VCaP (cell line): ENCODE data around the gene ARID3C.
"Not testable (repeated sequence)": the region's sequence is repeated elsewhere in the genome, so short reads cannot be mapped to it uniquely, and the experiment has no call there.

Source experiments
- H3K27ac ChIP-seq: fragments of 450-650 bp; 2 replicates; pipeline ENCODE4 v1.5.1; 2017
- TF ChIP-seq, protein P1 (sequence below): fragments of 450-650 bp; conservative IDR thresholded peaks from 2 replicates; pipeline ENCODE4 v1.5.1; 2017; ENCODE audit warnings: mild to moderate bottlenecking, moderate library complexity

ARID3C gene

DNA sequence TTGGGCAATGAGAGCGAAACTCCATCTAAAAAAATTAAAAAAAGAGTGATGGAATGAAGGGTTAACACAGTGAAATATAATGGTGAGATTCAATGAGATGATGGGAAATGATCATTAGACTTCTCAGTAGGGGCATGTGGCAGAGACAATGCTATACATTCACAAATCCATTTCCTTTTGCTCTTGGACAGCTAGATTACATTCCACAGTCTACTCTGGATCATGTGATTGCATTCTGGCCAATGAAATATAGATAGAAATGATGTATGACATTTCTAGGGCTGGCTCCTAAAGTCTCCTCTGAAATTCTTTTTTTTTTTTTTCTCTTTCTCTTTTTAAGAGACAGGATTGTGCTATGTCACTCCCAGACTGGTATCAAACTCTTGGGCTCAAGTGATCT is 13.8 kb upstream of the ARID3C start:
- TF ChIP-seq, protein P1, sequence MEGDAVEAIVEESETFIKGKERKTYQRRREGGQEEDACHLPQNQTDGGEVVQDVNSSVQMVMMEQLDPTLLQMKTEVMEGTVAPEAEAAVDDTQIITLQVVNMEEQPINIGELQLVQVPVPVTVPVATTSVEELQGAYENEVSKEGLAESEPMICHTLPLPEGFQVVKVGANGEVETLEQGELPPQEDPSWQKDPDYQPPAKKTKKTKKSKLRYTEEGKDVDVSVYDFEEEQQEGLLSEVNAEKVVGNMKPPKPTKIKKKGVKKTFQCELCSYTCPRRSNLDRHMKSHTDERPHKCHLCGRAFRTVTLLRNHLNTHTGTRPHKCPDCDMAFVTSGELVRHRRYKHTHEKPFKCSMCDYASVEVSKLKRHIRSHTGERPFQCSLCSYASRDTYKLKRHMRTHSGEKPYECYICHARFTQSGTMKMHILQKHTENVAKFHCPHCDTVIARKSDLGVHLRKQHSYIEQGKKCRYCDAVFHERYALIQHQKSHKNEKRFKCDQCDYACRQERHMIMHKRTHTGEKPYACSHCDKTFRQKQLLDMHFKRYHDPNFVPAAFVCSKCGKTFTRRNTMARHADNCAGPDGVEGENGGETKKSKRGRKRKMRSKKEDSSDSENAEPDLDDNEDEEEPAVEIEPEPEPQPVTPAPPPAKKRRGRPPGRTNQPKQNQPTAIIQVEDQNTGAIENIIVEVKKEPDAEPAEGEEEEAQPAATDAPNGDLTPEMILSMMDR, result no peak
- no peak overlapping the region for H3K27ac ChIP-seq

DNA sequence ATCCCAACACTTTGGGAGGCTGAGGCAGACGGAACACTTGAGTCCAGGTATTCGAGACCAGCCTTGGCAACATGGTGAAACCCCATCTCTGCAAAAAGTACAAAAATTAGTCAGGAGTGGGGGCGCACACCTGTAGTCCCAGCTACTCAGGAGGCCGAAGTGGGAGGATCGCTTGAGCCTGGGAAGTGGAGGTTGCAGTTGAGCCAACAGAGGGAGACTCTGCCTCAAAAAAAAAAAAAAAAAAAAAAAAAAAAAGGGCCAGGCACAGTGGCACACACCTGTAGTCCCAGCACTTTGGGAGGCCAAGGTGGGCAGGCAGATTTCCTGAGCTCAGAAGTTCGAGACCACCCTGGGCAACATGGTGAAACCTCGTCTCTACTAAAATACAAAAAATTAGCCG is 10.5 kb upstream of the ARID3C start:
- H3K27ac ChIP-seq, result not testable (repeated sequence)

DNA sequence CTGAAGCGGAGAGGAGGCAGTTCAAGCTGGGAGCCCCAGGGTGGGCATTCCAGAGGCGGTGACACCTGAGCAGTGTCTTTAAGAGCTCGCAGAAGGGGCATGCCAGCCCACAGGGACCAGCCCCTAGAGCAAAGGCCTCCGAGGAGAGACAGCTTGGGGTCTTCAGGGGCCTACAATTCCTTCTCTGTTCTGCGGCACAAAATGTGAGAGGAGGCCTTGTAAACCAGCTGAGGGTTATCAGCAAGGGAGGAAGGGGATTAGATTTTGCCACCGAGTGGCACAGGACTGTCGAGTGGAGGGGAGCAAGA is 9.2 kb upstream of the ARID3C start:
- peak overlapping the region; percentile 92 for H3K27ac ChIP-seq
- TF ChIP-seq, protein P1, result no peak

DNA sequence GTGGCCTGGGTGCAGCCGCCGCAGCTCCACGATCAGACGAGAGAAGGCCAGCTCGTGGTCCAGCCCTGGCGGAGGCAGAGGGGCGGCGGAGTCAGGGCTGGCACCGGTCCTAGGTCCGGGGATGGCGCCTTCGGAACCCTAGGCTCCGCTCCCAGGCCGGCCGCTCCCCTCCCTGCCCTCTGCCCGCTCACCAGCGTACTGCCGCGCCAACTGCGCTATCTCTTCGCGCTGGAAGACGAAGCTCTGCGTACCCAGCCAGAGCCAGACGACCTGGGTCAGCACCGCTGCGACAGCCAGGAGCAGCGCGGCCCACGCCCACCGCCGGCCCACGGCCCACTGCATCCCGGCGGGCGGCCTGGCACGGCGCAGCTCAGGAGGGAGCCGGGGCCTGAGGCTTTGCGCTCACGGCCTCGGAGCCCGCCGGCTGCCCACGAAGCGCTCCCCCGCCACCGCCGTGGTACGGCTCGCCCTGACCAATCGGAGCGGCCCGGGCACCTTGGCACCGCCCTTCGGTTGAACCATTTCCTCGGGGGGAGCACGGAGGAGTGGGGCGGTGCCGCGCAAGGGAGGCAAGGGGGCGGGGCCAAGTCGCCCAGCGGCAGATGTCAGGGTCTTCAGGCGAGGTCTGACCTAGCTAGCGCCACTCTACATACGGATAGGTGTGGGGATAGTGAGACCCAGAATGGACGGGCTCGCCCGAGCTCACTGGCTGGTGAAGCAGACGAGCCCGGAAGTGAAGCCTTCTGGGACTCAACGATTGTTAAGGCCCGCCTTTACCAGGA is 8.7 kb upstream of the ARID3C start, which contains the start of gene SIGMAR1:
TSS of gene SIGMAR1 (minus strand) at position 432 of the 782 bp plus-strand sequence. CDS start at position 342, 90 bp downstream.
- H3K27ac ChIP-seq, result peak within 1 kb of the TSS; percentile 92

DNA sequence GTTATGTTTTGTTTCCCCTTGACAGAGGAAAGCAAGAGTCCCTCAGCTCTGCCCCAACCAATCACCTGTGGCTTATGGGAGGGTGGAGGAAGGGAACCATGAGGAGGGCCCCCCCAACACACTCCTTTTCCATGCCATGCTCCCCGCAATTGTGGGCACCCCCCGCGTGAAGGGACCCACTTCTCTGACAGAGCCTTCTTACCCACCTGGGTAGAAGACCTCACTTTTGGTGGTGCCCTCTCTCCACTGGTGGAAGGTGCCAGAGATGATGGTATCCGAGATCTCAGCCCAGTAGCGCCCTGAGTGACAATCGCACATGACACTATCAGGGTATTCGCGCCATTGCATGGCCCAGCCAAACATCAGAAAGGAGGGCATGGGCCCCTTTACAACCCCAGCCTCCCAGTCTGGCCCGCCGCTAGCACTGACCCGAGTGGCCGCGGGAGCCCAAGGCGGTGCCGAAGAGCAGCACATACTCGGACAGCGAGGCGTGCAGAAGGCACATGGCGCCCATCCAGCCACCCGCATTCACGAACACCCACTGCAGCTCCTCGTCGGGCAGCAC is 8.0 kb upstream of the ARID3C start:
- H3K27ac ChIP-seq, result peak overlapping the region; percentile 92
- TF ChIP-seq, protein P1, result no peak

More for the DNA sequence above, 8.7 kb upstream of the ARID3C start, which contains the start of gene SIGMAR1:
- TF ChIP-seq, protein P1, result no peak

DNA sequence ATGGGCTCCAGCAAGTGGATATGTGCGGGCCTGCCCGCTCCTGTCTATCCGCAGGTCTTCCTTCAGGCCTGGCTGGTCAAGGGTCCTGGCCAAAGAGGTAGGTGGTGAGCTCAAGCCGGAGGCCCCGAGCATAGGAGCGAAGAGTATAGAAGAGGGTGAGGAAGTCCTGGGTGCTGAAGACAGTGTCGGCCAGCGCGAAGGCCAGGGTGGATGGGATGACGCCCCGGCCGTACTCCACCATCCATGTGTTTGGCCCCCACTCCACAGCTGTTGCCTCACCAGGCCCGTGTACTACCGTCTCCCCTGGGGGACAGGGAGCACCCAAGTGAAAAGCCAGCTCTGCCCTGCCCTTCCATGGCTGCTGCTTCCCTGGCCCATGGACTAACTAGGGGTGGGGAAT is 6.7 kb upstream of the ARID3C start:
- peak overlapping the region; percentile 92; the same call in 1 of the 2 replicates for H3K27ac ChIP-seq
- TF ChIP-seq, protein P1, result no peak

DNA sequence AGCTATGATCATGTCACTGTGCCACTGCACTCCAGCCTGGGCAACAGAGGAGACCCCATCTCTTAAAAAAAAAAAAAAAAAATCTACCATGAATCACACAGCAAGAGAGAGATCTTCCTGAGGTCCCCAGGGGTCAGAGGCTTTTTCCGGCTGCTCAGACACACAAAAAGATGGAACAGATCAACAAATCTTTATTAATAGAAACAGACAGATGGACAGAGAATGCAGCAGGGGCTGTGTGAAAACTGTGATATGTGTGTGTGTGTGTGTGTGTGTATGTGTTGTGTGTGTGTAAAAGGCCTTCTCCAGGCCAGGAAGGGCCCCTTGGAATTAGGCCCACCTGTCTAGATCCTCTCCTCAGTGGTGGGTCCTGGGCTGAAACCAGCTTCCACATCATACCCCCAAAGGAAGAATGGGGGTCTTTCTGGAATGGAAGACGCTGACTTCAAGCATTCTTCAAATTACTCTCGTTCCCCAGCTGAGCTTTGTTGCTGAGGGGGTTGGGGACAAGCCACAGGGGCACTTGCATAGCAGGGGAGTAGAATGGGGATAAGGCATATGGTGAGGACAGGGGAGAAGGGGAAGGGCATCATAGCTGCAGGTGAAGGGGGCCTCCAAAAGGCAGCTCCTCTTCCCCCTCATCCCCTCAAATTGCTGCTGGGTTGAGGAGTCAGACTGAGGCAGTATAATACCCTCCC is 5.8 kb upstream of the ARID3C start:
- H3K27ac ChIP-seq, result peak overlapping the region; percentile 1; the same call in 1 of the 2 replicates
- TF ChIP-seq, protein P1, result no peak
